Measurements from ENCODE around the gene RNF213.
"Not testable (repeated sequence)": the region's sequence is repeated elsewhere in the genome, so short reads cannot be mapped to it uniquely, and the experiment has no call there.

Gene RNF213

GRCh38 chr17:80396157-80397033, 135.7 kb downstream of the RNF213 start:
- no peak for DNase-seq

DNA sequence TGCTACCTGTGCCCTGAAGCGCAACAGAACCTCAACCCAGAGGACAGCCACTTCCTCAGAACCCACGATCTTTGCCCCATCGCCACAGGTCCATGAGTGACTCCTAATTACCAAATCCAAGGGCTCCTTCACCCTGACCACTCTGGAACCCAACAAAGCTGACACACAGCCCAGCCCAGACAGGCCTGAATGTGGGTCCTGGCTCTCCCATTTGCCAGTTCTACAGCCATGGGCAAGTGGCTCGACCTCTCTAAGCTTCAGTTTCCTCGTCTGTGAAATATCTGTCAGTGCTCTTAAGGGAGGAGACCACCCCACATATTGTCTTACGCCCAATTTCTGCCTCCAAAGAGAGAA, 136.4 kb downstream of the RNF213 start:
- no peak for DNase-seq

DNA sequence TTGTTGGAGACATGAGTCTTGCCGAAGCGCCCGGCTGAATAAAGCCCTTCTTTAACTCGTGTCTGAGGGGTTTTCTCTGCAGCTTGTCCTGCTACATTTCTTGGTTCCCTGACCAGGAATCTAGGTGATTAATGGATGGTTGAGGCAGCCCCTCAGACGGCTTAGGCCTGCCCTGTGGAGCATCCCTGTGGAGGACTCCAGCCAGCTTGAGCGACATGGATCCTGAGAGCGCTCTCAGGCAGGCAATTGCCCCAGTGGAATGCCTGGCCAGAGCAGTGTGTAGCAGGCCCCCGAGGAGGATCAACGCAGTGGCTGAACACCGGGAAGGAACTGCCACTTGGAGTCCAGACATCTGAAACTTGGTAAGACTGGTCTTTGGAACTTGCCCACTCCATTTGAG, 137.0 kb downstream of the RNF213 start:
- DNase-seq = no peak

DNA sequence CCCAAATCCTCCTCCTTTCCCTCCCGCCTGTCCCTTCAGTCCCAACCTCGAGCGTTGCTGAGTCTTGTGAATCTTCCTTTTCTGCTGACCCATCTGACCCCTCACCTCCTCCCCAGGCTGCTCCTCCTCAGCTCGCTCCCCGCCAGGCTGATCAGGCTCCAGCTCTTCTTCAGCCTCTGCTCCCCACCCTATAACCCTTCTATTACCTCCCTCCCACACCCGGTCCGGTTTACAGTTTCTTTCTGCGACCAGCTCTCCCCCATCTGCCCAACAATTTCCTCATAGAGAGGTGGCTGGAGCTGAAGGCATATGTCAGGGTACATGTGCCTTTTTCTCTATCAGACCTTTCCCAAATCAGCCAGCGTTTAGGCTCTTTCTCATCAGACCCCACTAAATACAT, 140.4 kb downstream of the RNF213 start:
- not testable (repeated sequence) for DNase-seq

GRCh38 chr17:80402102-80402501, 141.4 kb downstream of the RNF213 start:
- DNase-seq = not testable (repeated sequence)

DNA sequence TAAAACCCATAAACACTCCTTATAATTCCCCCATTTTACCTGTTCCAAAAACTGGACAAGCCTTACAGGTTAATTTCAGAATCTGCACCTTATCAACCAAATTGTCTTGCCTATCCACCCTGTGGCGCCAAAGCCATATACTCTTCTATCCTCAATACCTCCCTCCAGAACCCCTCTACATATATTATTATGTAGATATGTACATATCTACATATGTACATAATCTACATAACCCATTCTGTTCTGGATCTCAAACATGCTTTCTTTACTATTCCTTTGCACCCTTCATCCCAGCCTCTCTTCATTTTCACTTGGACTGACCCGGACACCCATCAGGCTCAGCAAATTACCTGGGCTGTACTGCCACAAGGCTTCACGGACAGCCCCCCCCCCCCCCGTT, 142.3 kb downstream of the RNF213 start:
- no peak for DNase-seq

DNA sequence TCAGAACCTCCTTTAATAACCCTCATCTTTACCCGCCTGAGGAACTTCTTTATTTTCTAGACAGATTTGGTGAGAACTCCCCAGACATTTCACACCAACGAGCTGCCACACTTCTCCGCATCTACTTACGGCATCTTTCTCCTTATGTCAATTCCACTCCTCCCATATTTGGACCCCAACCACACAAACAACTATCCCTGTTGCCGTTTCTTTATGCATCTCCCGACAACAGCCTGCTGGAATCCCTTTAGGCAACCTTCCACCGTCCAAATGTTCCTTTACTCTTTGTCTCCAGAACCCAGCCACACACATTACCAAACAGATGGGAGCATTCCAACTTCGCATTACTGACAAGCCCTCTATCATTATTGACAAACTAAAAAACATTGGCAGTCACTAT, 145.5 kb downstream of the RNF213 start:
- DNase-seq = no peak

DNA sequence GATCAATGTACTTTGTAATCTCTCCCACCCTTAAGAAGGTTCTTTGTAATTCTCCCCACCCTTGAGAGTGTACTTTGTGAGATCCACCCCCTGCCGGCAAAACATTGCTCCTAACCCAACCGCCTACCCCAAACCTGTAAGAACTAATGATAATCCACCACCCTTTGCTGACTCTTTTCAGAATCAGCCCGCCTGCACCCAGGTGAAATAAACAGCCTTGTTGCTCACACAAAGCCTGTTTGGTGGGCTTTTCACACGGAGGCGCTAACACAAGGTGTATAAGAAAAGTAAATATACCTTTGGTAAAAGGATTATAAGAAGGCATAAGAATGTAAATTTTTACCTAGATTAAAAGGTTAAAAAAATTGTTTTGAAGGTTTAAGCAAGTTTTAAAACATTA, 147.3 kb downstream of the RNF213 start:
- not testable (repeated sequence) for DNase-seq

DNA sequence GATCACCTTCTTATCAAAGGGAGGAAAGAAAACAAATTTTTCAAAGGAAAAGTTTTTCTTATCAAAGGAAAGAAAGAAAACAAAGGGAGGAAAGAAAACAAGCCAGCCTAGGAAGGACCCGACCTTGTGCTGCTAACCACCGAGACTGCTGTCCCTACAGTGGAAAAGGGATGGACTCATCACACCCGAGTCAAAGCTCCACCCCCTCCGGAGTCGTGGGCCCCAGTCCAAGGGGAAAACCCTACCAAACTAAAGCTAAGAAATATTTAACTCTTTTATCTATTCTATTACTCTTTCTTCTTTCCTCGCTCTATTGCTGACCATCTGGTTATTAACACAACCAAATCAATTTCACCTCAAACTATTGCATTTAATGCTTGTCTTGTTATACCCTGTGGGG, 148.2 kb downstream of the RNF213 start:
- DNase-seq = no peak

- DNase-seq = no peak
Observed at GRCh38 chr17:80409626-80410025, 149.0 kb downstream of the RNF213 start.

- not testable (repeated sequence) for DNase-seq
Observed at GRCh38 chr17:80410441-80411087, 149.9 kb downstream of the RNF213 start.

- peak in 1 of 3 experiments; percentile 67 for DNase-seq
Observed at GRCh38 chr17:80413771-80414507, 153.3 kb downstream of the RNF213 start.

DNA sequence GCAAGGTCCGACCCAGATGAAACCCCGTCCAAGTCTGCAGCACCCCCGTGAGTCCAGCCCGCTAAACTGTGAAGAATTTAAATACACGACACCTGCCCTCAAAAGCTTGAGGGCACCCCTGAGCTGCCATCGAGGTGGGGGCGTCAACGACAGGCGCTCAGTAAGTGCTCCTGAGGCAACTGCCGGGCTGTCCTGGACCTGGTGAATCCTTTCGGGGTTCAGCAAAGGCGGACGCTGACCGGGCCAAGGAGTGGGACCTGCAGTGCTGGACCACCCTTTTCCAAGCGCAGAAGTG, 153.8 kb downstream of the RNF213 start:
- no peak for DNase-seq

- peak; percentile 90 to 99 (median 98) for DNase-seq
Observed at GRCh38 chr17:80414803-80415625, 154.4 kb downstream of the RNF213 start, which contains the start of gene ENDOV. TSS of gene ENDOV (plus strand) at chr17:80415167. CDS start at chr17:80415195, 28 bp downstream.

DNA sequence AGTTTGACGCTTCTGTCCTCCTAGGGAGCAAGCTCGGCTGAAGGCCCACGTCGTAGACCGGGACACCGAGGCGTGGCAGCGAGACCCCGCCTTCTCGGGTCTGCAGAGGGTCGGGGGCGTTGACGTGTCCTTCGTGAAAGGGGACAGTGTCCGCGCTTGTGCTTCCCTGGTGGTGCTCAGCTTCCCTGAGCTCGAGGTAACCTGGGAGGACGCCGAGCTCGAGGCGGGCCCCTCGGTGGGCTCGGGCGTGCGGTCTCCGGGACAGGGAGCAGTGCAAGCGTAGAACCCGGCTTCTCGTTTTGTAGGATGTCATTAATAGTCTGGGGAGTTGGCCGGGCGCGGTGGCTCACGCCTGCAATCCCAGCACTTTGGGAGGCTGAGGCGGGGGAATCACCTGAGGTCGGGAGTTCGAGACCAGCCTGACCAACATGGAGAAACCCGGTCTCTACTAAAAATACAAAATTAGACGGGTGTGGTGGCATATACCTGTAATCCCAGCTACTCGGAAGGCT, 155.0 kb downstream of the RNF213 start:
- no peak for DNase-seq

- DNase-seq = no peak
Observed at GRCh38 chr17:80416260-80416939, 155.7 kb downstream of the RNF213 start.

DNA sequence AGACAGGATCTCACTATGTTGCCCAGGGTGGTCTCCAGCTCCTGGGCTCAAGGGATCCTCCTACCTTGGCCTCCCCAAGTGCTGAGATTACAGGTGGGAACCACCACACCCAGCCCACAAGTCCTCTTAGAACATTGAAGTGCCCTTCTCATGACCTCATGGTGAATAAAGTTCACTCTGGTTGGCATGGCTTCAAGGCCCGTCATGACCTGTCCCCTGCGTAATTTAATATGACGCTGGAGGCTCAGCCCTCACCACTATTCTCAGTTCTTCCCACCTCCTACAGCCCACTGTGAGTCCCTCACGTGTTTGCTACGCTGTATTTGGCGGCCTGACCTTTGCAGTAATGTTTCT, 156.3 kb downstream of the RNF213 start:
- no peak for DNase-seq

- no peak for DNase-seq
Observed at GRCh38 chr17:80418589-80418988, 157.9 kb downstream of the RNF213 start.

GRCh38 chr17:80419255-80419654, 158.6 kb downstream of the RNF213 start:
- DNase-seq = no peak

- peak in 1 of 3 experiments; percentile 35 for DNase-seq
Observed at GRCh38 chr17:80421381-80422090, 160.9 kb downstream of the RNF213 start.

DNA sequence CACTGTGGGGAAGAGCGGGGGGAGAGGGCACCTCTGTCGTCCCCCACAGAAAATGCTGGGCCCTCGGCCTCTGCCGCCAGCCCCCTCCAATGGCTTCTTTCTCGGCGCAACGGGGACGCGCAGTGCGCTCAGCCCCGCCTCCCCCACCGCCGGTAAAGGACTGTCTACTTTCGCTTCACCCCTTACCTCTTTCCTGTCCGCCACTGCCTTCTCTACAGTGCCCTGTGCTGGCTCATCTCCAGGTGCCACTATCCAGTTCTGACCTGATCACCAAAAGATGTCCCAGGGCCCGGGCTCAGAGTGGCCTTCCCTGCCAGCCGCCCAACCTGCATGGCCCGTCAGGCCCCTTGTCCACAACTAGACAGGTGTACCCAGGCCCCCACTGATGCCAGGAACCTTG, 161.6 kb downstream of the RNF213 start:
- DNase-seq = no peak
